NOMO-1 treated with dmso at 0.1 percent for 144 hours (cell line): ENCODE results near the gene SELENOO.

Experiments used
- DNase-seq: peaks from one replicate; lab custom pipeline; 2025; ENCODE audit not compliant: unreplicated experiment; lab: John Stamatoyannopoulos, UW

SELENOO gene

DNA sequence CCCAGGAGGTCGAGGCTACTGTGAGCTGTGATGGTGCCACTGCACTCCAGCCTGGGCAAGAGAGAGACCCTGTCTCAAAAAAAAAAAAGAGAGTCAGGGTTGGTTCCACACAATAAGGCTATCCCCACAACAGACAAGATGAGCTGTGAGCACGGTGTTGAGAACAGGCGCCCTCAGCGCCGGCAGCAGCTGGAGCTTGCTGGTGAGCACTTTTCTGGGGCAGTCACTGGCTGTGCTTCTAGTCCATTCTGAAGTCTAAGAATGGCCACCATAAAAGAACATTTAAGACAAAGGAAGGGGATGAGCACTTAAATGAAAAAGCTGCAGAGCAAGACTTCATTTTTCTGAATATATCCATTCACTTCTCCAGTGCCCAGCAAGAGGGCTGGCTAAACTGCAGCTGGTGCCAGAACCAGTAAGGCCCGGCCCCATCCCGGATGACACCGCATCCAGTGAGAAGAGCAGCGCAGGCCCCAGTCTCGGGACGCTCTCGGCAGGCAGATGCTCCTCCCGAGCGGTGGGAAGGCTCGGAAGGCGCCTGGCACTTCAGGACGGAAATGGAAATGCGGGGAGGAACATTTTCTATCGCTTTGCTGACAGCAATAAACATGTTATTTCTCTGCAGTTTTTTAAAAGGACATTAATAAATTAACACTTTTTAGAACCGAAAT, 31.8 kb downstream of the SELENOO start:
- no peak for DNase-seq

- DNase-seq = no peak
These were observed 32.4 kb downstream of the SELENOO start for GRCh38 chr22:50233223-50233622.

DNA sequence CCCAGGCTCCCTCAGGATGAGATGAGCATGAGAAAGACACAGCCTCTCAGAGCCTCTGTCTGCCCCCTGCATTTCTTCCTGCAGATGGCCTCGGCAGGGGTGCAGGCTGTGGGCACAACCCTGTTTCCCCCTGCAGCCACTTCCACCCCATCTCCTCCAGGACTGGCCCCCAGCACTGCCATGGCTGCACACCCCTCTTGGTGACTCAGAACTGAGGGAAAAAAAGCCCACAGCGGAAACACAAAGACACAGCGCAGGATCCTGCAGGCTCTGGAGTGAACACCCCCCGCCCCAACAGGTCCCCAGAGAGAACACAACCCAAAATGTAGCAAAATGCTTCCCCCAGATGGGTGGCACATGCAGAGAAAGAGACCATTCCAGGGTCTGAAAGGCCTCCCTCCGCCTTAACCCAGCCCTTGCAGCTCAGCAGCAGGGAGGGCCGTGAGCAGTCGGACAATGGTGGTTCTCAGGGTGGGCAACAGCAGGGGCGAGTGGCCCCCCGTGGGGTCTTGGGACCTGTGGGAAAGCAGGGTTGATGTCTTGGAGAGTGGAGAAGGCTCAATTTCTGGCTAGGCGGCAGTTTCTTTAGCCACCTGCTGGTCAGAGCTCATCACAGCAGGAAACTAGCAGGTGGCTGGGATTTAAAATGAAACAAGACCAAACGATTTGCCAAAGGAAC, 36.1 kb downstream of the SELENOO start:
- DNase-seq = no peak

GRCh38 chr22:50238755-50239154, 37.9 kb downstream of the SELENOO start:
- no peak for DNase-seq

- no peak for DNase-seq
These were observed 41.7 kb downstream of the SELENOO start for GRCh38 chr22:50242406-50242949.

- DNase-seq = no peak
These were observed 43.0 kb downstream of the SELENOO start for GRCh38 chr22:50243685-50244419.

GRCh38 chr22:50244420-50245213, 43.8 kb downstream of the SELENOO start, which contains the start of gene TUBGCP6:
TUBGCP6 (minus strand) TSS chr22:50245023; CDS start chr22:50244459, 564 bp downstream.
- peak; percentile 89 for DNase-seq

DNA sequence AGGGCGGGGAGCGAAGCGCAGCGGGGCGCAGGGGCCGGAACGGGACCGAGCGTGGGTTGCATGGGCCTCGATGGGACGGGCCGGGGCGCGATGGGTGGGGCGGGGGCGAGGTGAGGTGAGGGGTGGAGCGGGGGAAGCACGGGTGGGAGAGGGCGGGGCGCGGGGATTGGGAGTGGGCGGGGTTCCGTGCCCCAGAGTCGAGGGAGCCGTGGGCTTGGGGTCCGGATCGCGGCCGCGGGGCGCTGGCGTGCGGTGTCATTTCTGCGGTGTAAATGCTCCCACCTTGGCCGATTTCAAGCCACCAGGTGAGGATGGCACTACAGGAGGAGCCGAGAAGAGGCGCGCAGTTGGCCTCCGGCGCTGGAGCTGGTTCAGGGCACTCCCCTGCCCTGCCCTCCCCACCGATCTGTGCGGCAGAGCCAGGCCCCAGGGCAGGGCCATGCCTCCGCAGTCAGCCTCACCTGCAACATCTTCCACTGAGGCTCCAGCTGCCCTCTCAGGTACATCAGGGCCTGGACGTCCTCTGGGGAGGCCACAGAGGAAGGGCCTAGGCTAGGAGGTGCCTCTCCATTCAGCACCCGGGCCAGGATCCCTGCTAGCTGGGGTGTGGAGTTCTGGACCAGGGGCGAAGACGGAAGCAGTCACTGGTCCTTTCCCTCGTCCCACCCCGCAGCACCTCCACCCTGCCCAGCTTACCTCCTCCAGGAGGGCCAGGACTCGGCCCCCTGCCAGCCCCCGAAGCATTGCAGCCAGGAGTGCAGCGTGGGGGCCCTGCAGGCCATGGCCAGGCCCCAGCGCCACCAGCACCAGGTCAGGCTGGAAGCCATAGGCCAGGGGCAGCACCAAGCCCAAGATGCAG, 44.6 kb downstream of the SELENOO start:
- DNase-seq = no peak

DNA sequence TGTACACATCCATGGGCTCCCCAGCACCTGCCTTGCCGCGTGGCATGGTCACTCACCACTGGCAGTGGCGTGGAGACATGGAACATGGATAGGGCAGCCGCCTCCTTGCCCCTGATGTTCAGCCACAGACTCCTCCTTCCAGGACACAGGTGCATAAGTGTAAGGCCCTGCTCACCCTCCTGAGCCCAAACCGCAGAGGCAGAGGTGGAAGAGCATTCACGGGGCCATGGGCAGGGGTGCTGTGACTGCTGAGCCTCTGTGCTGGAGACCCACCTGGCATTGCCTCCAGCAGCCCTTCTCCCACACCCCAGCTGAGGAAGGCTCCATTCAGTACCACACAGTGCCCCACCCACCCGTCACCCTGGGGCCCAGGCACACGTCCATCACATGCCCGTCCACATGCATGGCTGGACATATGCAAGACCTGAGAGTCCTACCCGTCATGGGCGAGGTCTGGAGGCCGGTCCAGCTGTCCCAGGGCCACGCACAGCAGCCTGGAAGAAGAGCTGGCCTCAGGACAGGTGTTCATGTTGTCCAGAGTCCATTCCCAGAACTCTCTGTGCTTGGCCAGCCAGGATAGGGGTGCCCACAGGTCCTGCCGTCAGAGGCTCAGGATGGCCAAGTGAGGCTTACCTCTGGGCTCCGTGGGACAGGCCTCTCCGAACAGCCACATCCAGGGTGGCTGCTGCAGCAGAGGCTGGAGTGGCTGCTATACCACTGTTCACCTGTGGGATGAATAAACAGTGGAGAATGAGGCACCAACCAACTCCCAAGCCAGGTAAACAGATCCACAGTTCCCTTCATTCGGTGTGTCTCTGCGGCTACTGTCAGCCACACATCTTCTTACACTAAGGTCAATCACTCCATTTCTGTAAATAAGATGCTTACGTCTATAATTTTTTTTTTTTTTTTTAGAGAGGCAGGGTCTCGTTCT, 45.7 kb downstream of the SELENOO start:
- DNase-seq = no peak

GRCh38 chr22:50247748-50248147, 46.9 kb downstream of the SELENOO start:
- DNase-seq = no peak

DNA sequence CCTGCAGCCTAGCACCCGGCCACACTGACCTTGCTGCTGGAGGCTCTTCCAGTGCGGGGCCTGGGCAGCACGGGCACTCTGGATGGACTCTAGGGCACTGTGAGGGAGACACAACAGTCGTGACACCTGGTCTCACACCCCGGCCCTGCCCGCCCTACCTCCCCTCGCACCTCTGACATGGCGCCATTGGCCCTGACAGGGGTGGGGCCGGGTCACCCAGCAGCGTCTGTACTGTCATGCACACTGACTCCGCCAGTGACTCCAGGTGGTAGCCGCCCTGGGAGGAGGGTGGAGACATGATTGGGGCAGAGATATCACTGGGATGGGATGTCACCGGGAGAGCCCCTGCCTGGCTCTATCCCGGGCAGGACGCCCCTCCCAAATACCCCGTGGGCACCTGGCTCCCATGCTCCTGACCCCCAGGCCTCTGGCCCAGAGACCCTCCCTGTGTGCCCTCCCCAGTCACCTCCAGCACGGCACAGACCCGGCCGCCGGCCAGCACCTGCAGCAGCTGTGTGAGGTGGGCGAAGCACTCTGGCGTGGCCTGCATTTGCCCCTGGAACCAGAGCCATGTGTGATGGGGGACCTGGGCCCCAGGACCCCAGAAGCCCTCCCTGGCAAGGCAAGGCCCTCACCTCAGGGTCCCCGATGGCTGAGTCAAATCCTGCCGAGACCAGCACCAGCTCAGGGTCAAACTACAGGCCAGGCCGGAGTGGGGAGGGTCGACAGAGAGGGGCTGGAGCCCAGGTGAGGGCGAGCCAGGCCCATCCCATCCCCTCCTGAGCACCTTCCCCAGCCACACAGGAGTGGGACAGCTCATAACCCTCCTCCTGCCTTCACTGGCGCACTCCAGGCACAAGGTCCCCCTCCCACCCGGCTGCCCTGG, 47.6 kb downstream of the SELENOO start:
- no peak for DNase-seq

- no peak for DNase-seq
These were observed 48.8 kb downstream of the SELENOO start for GRCh38 chr22:50249341-50250248.

DNA sequence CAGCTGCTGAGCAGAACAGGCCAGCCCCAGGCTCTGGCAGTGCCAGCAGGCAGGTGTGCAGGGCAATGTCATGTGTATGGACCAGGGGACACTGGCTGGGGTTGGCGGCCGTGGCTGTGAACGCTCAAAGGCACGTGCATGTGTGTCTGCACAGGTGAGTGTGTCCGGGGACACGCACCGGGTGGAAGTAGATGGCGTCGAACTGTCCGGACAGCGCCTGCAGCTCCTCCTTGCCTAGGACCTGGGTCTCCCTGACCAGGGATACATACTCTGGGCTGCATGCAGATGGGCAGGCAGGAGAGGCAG, 49.4 kb downstream of the SELENOO start:
- DNase-seq = no peak

- DNase-seq = peak; percentile 65
These were observed 50.0 kb downstream of the SELENOO start, which contains the start of gene HDAC10 for GRCh38 chr22:50250555-50251476. HDAC10 (minus strand) TSS chr22:50251265; CDS start chr22:50251032, 233 bp downstream.

DNA sequence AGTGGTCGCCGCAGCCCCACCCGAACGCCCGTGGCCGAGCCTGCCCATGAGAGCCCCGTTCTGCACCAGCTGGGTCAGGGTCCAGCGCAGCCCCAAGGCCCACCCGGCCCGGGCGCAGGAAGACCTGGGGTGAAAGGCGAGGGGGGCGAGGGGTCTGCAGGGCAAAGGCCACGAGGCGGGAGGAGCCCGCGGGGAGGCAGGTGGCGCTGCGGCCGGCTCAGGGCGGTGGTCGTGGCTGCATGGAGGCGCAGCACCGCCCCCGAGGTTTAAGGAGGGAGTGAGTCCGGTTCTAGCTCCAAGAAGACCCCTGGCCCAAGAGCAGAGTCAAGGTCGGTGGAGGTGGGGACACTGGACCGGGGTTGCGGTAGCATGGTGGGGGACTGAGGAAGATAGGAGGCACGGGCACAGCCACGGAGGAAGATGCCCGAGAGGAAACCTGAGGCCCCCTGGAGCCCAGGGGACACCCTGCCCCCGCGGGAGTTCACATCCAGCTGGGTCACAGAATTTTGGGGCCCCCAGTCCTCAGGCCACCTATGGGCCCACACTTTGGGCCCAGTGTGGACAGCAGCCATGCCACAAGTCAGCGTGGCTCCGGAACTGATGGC, 50.8 kb downstream of the SELENOO start:
- DNase-seq = no peak
